Inflammatory macrophage (primary cell): ENCODE data around the gene LDB1.
A peak's percentile ranks its signal among the peaks of the same experiment; 100 is the strongest.

Experiments used
- DNase-seq, 2 donors: peaks; one replicate each; pipeline ENCODE4 v3.0.0-alpha.2; 2020 to 2022
- total RNA-seq, 18 experiments: gene quantifications; one replicate each; lab custom pipeline; 2026; ENCODE audit warnings: mixed read lengths in 6 of 18, inconsistent platforms in 2 of 18; lab: John Stamatoyannopoulos, UW

LDB1 gene
- total RNA-seq, result 11.0 to 70.0 (median 43.9) reads per million in 18 experiments

GRCh38 chr10:102120142-102120990 lies at the start of gene LDB1:
TSS of gene LDB1 (minus strand) at chr10:102120368. CDS start at chr10:102120110, 258 bp downstream.
- DNase-seq, result peak; percentile 81 to 83

GRCh38 chr10:102167861-102168260 lies 47.7 kb upstream of the LDB1 start:
- DNase-seq, result no peak

- no peak for DNase-seq
These were observed 43.3 kb upstream of the LDB1 start for GRCh38 chr10:102163342-102163989.

DNA sequence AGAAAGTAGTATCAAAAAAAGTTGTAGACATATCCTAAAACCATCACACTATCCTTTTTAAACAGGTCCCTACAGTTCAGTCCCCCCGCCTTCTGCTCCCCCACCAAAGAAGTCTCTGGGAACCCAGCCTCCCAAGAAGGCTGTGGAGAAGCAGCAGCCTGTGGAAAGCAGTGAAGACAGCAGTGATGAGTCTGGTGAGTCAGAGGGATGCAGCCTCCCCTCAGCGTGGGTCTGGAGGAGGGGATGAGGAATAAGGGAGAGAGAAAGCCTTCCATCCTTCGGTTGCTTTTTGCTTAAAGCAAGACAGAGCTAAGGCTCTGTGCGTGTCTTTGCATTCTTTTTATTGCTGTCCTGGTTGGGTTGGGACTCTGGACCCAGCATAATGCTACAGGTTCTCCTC lies 39.7 kb upstream of the LDB1 start:
- DNase-seq, result no peak

- no peak for DNase-seq
These were observed 39.0 kb upstream of the LDB1 start for GRCh38 chr10:102159051-102159597.

DNA sequence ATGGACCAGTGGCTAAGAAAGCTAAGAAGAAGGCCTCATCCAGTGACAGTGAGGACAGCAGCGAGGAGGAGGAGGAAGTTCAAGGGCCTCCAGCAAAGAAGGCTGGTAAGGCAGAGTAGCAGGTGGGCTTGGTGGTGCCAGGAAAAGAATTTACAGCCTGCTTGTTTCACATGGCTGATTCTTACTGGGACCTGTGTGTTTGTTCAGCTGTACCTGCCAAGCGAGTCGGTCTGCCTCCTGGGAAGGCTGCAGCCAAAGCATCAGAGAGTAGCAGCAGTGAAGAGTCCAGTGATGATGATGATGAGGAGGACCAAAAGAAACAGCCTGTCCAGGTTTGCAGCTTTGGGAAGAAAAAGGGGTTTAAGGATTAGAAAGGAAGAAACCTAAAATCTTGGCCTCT lies 37.1 kb upstream of the LDB1 start:
- DNase-seq, result no peak

GRCh38 chr10:102154466-102155116 lies 34.4 kb upstream of the LDB1 start:
- no peak for DNase-seq

GRCh38 chr10:102153093-102153620 lies 33.0 kb upstream of the LDB1 start:
- DNase-seq, result no peak

DNA sequence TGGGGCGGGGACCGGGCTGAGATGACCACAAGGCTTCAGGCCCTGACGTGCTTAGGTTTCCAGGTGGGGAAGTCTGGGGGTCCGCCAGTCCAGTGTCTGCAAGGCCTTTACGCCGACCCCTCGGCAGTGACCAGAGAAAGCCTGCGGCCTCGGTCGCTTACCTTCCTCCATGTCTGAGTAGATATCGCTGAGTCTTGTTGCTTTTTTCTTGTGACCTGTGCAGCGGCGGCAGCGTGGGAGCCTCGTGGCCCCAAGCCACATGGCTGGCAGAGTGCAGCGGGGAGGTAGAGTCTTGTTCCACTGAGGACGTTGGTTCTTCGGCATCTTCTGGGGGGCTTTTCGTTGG lies 32.4 kb upstream of the LDB1 start:
- peak in 1 of 2 donors; percentile 29 for DNase-seq

- peak; percentile 97 to 99 for DNase-seq
These were observed 31.8 kb upstream of the LDB1 start, which contains the start of gene NOLC1 for GRCh38 chr10:102151774-102152544. TSS of gene NOLC1 (plus strand) at chr10:102152389. CDS start at chr10:102152411, 22 bp downstream.

DNA sequence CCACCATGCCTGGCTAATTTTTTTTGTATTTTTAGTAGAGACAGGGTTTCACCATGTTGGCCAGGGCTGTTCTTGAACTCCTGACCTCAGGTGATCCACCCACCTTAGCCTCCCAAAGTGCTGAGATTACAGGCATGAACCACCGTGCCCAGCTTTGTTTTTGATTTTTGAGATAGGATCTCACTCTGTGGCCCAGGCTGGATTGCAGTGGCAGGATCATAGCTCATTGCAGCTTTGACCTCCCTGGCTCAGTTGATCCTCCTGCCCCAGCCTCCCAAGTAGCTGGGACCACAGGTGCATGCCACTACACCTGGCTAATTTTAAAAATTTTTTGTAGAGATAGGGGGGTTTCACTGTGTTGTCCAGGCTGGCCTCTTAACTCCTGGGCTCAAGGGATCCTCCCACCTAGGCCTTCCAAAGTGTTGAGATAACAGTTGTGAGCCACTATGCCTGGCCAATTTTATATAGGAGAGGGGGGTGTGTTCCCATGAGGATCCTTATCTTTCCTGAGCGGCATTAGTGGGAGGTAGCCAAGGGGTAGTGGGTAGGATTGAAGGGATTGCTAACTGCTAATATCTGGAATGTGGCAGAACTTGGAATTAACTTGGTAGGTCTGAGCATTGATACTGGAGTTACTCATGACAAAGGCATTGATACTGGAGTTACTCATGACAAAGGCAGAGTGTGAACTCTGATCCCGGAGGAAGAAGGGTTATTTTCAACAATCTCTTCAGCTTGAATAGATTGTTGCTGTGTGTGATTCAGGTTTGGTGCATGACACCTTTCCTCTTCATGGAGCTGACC lies 31.0 kb upstream of the LDB1 start:
- no peak for DNase-seq

GRCh38 chr10:102148275-102148674 lies 28.1 kb upstream of the LDB1 start:
- no peak for DNase-seq

GRCh38 chr10:102147561-102147960 lies 27.4 kb upstream of the LDB1 start:
- DNase-seq, result no peak

DNA sequence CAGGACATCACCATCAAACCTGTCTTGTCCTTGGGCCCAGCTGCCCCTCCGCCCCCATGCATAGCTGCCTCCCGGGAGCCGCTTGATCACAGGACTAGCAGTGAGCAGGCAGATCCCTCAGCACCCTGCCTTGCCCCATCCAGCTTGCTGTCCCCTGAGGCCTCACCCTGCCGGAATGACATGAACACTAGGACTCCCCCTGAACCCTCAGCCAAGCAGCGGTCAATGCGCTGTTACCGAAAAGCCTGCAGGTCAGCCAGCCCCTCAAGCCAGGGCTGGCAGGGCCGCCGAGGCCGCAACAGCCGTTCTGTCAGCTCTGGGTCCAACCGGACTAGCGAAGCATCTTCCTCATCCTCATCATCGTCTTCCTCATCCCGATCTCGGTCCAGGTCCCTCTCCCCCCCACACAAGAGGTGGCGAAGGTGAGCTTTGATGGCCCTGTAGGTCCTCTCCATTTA lies 26.8 kb upstream of the LDB1 start:
- DNase-seq, result no peak

- DNase-seq, result no peak
These were observed 21.5 kb upstream of the LDB1 start for GRCh38 chr10:102141583-102142107.

DNA sequence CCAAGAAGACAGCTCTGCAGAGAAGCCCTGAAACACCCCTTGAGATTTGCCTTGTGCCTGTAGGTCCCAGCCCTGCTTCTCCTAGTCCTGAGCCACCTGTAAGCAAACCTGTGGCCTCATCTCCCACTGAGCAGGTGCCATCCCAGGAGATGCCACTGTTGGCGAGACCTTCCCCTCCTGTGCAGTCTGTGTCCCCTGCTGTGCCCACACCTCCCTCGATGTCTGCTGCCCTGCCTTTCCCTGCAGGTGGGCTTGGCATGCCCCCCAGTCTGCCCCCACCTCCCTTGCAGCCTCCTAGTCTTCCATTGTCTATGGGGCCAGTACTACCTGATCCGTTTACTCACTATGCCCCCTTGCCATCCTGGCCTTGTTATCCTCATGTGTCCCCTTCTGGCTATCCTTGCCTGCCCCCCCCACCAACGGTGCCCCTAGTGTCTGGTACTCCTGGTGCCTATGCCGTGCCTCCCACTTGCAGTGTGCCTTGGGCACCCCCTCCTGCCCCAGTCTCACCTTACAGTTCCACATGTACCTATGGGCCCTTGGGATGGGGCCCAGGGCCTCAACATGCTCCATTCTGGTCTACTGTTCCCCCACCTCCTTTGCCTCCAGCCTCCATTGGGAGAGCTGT lies 20.9 kb upstream of the LDB1 start:
- DNase-seq, result no peak

DNA sequence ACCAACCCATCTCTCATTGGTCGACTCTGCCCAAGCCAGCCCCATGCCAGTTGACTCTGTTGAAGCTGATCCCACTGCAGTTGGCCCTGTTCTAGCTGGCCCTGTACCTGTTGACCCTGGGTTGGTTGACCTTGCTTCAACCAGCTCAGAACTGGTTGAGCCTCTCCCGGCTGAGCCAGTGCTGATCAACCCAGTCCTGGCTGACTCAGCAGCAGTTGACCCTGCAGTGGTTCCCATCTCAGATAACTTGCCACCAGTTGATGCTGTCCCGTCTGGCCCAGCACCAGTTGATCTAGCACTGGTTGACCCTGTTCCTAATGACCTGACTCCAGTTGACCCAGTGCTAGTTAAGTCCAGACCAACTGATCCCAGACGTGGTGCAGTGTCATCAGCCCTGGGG lies 20.1 kb upstream of the LDB1 start:
- no peak for DNase-seq

DNA sequence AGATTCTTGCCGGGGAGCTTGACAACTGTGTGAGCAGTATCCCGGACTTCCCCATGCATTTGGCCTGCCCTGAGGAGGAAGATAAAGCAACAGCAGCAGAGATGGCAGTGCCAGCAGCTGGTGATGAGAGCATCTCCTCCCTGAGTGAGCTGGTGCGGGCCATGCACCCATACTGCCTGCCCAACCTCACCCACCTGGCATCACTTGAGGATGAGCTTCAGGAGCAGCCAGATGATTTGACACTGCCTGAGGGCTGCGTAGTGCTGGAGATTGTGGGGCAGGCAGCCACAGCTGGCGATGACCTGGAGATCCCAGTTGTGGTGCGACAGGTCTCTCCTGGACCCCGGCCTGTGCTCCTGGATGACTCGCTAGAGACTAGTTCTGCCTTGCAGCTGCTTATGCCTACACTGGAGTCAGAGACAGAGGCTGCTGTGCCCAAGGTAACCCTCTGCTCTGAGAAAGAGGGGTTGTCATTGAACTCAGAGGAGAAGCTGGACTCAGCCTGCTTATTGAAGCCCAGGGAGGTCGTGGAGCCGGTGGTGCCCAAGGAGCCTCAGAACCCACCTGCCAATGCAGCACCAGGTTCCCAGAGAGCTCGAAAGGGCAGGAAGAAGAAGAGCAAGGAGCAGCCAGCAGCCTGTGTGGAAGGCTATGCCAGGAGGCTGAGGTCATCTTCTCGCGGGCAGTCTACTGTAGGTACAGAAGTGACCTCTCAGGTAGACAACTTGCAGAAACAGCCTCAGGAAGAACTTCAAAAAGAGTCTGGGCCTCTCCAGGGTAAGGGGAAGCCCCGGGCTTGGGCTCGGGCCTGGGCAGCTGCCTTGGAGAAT lies 19.3 kb upstream of the LDB1 start:
- DNase-seq, result no peak

- no peak for DNase-seq
These were observed 15.9 kb upstream of the LDB1 start for GRCh38 chr10:102135956-102136526.
